NCI-H345 (cell line): ENCODE data around the gene DHRS4.
"Not testable (repeated sequence)": the region's sequence is repeated elsewhere in the genome, so short reads cannot be mapped to it uniquely, and the experiment has no call there.

Source experiments
- DNase-seq: peaks from one replicate; lab custom pipeline; 2025; lab: John Stamatoyannopoulos, UW

Gene DHRS4

GRCh38 chr14:23984891-23985602 is 31.5 kb downstream of the DHRS4 start:
- DNase-seq, result no peak

- DNase-seq, result not testable (repeated sequence)
Measured at GRCh38 chr14:23988223-23988606, 34.6 kb downstream of the DHRS4 start.

- not testable (repeated sequence) for DNase-seq
Measured at GRCh38 chr14:23988607-23989363, 35.2 kb downstream of the DHRS4 start, which contains the start of gene DHRS4L2. DHRS4L2 (plus strand) TSS chr14:23988929; CDS start chr14:23988948, 19 bp downstream.

- peak; percentile 63 for DNase-seq
Measured at GRCh38 chr14:23989734-23990445, 36.3 kb downstream of the DHRS4 start.

GRCh38 chr14:23990961-23991360 is 37.4 kb downstream of the DHRS4 start:
- not testable (repeated sequence) for DNase-seq

- DNase-seq, result not testable (repeated sequence)
Measured at GRCh38 chr14:23993042-23993441, 39.5 kb downstream of the DHRS4 start.

GRCh38 chr14:23996009-23996408 is 42.4 kb downstream of the DHRS4 start:
- not testable (repeated sequence) for DNase-seq

- not testable (repeated sequence) for DNase-seq
Measured at GRCh38 chr14:23996825-23997224, 43.3 kb downstream of the DHRS4 start.

- not testable (repeated sequence) for DNase-seq
Measured at GRCh38 chr14:23999640-24000039, 46.1 kb downstream of the DHRS4 start.

- not testable (repeated sequence) for DNase-seq
Measured at GRCh38 chr14:24001078-24001477, 47.5 kb downstream of the DHRS4 start.

GRCh38 chr14:24001679-24002078 is 48.1 kb downstream of the DHRS4 start:
- not testable (repeated sequence) for DNase-seq

GRCh38 chr14:24006471-24006816 is 52.9 kb downstream of the DHRS4 start:
- DNase-seq, result not testable (repeated sequence)

- peak; percentile 52 for DNase-seq
Measured at GRCh38 chr14:24006817-24007652, 53.5 kb downstream of the DHRS4 start.

- no peak for DNase-seq
Measured at GRCh38 chr14:24011051-24011450, 57.5 kb downstream of the DHRS4 start.

- not testable (repeated sequence) for DNase-seq
Measured at GRCh38 chr14:24012726-24013273, 59.2 kb downstream of the DHRS4 start.

GRCh38 chr14:24013654-24014514 is 60.3 kb downstream of the DHRS4 start:
- peak; percentile 78 for DNase-seq

- not testable (repeated sequence) for DNase-seq
Measured at GRCh38 chr14:24015745-24016144, 62.2 kb downstream of the DHRS4 start.
